ENCODE measurements around the gene SMARCA4.
"Not testable (repeated sequence)": the region's sequence is repeated elsewhere in the genome, so short reads cannot be mapped to it uniquely, and the experiment has no call there.

Gene SMARCA4

GRCh38 chr19:11061952-11062351 is 101.1 kb downstream of the SMARCA4 start:
- no peak for TF ChIP-seq JUND (IDR thresholded peaks at IDR 0.05; ENCODE audit: low read depth)
- no peak for DNase-seq (ENCODE audit: low read depth in 1 of 2, low spot score in 1 of 2)
- in situ Hi-C loops (cut with HindIII; ENCODE audit: low pct_unique_long_range_greater_than_20kb, low sequenced_read_pairs), result no loop called here

- DNase-seq (ENCODE audit: low read depth in 1 of 2, low spot score in 1 of 2), result no peak
- in situ Hi-C loops (cut with HindIII; ENCODE audit: low pct_unique_long_range_greater_than_20kb, low sequenced_read_pairs), result no loop called here
- no peak for TF ChIP-seq JUND (IDR thresholded peaks at IDR 0.05; ENCODE audit: low read depth)
These were observed 102.6 kb downstream of the SMARCA4 start for GRCh38 chr19:11063434-11063833.

GRCh38 chr19:11064831-11065303 is 104.0 kb downstream of the SMARCA4 start:
- in situ Hi-C loops (cut with HindIII; ENCODE audit: low pct_unique_long_range_greater_than_20kb, low sequenced_read_pairs), result no loop called here
- no peak for TF ChIP-seq JUND (IDR thresholded peaks at IDR 0.05; ENCODE audit: low read depth)
- DNase-seq (ENCODE audit: low read depth in 1 of 2, low spot score in 1 of 2), result peak in 1 of 2 experiments; percentile 31

- in situ Hi-C loops (cut with HindIII; ENCODE audit: low pct_unique_long_range_greater_than_20kb, low sequenced_read_pairs), result no loop called here
- DNase-seq (ENCODE audit: low read depth in 1 of 2, low spot score in 1 of 2), result no peak
These were observed 105.5 kb downstream of the SMARCA4 start for GRCh38 chr19:11066326-11066725.

GRCh38 chr19:11067356-11068113 is 106.7 kb downstream of the SMARCA4 start:
- in situ Hi-C loops (cut with HindIII; ENCODE audit: low pct_unique_long_range_greater_than_20kb, low sequenced_read_pairs), result no loop called here
- no peak for TF ChIP-seq JUND (IDR thresholded peaks at IDR 0.05; ENCODE audit: low read depth)
- no peak for DNase-seq (ENCODE audit: low read depth in 1 of 2, low spot score in 1 of 2)

More at GRCh38 chr19:11066326-11066725, 105.5 kb downstream of the SMARCA4 start:
- TF ChIP-seq JUND (IDR thresholded peaks at IDR 0.05; ENCODE audit: low read depth), result no peak

GRCh38 chr19:11069561-11069960 is 108.7 kb downstream of the SMARCA4 start:
- DNase-seq (ENCODE audit: low read depth in 1 of 2, low spot score in 1 of 2), result no peak
- in situ Hi-C loops (cut with HindIII; ENCODE audit: low pct_unique_long_range_greater_than_20kb, low sequenced_read_pairs), result no loop called here
- TF ChIP-seq JUND (IDR thresholded peaks at IDR 0.05; ENCODE audit: low read depth), result no peak

- DNase-seq (ENCODE audit: low read depth in 1 of 2, low spot score in 1 of 2), result no peak
- in situ Hi-C loops (cut with HindIII; ENCODE audit: low pct_unique_long_range_greater_than_20kb, low sequenced_read_pairs), result no loop called here
- TF ChIP-seq JUND (IDR thresholded peaks at IDR 0.05; ENCODE audit: low read depth), result no peak
These were observed 109.3 kb downstream of the SMARCA4 start for GRCh38 chr19:11070123-11070522.

GRCh38 chr19:11073568-11073967 is 112.7 kb downstream of the SMARCA4 start:
- in situ Hi-C loops (cut with HindIII; ENCODE audit: low pct_unique_long_range_greater_than_20kb, low sequenced_read_pairs), result no loop called here
- no peak for DNase-seq (ENCODE audit: low read depth in 1 of 2, low spot score in 1 of 2)
- no peak for TF ChIP-seq JUND (IDR thresholded peaks at IDR 0.05; ENCODE audit: low read depth)

GRCh38 chr19:11076792-11077191 is 116.0 kb downstream of the SMARCA4 start:
- DNase-seq (ENCODE audit: low read depth in 1 of 2, low spot score in 1 of 2); in situ Hi-C loops (cut with HindIII; ENCODE audit: low pct_unique_long_range_greater_than_20kb, low sequenced_read_pairs): not testable (repeated sequence)

- no peak for DNase-seq (ENCODE audit: low read depth in 1 of 2, low spot score in 1 of 2)
- in situ Hi-C loops (cut with HindIII; ENCODE audit: low pct_unique_long_range_greater_than_20kb, low sequenced_read_pairs), result no loop called here
- TF ChIP-seq JUND (IDR thresholded peaks at IDR 0.05; ENCODE audit: low read depth), result no peak
These were observed 118.1 kb downstream of the SMARCA4 start for GRCh38 chr19:11078893-11079292.

- TF ChIP-seq JUND (IDR thresholded peaks at IDR 0.05; ENCODE audit: low read depth), result no peak
- DNase-seq (ENCODE audit: low read depth in 1 of 2, low spot score in 1 of 2), result no peak
- in situ Hi-C loops (cut with HindIII; ENCODE audit: low pct_unique_long_range_greater_than_20kb, low sequenced_read_pairs), result no loop called here
These were observed 119.2 kb downstream of the SMARCA4 start for GRCh38 chr19:11079999-11080398.

GRCh38 chr19:11087870-11088505 is 127.2 kb downstream of the SMARCA4 start:
- no peak for TF ChIP-seq JUND (IDR thresholded peaks at IDR 0.05; ENCODE audit: low read depth)
- in situ Hi-C loops (cut with HindIII; ENCODE audit: low pct_unique_long_range_greater_than_20kb, low sequenced_read_pairs), result no loop called here
- DNase-seq (ENCODE audit: low read depth in 1 of 2, low spot score in 1 of 2), result no peak

GRCh38 chr19:11088506-11089253 is 127.8 kb downstream of the SMARCA4 start:
- no peak for DNase-seq (ENCODE audit: low read depth in 1 of 2, low spot score in 1 of 2)
- in situ Hi-C loops (cut with HindIII; ENCODE audit: low pct_unique_long_range_greater_than_20kb, low sequenced_read_pairs), result no loop called here
- TF ChIP-seq JUND (IDR thresholded peaks at IDR 0.05; ENCODE audit: low read depth), result no peak

Data from T47D (cell line).